22Rv1 (cell line): Measurements from ENCODE around the gene RIBC2.

ENCODE experiments used
- H3K27ac ChIP-seq: fragments of 450-650 bp; 2 replicates; pipeline ENCODE4 v1.5.1; 2017
- CTCF ChIP-seq: fragments of 450-650 bp; IDR thresholded peaks from 2 replicates; pipeline ENCODE4 v1.5.1; 2017; ENCODE audit warnings: mild to moderate bottlenecking
- ZFX ChIP-seq: fragments of 450-650 bp; IDR thresholded peaks from 2 replicates; pipeline ENCODE4 v1.6.1; 2017; ENCODE audit warnings: antibody characterized with exemption, borderline replicate concordance

Gene RIBC2

GRCh38 chr22:45452565-45453379 lies 39.3 kb downstream of the RIBC2 start:
- H3K27ac ChIP-seq = no peak overlapping the region
- TF ChIP-seq ZFX = no peak
- no peak for TF ChIP-seq CTCF

- TF ChIP-seq CTCF (no peak), ZFX (no peak)
- no peak overlapping the region for H3K27ac ChIP-seq
These were observed 40.3 kb downstream of the RIBC2 start for GRCh38 chr22:45453764-45454163.

- no peak overlapping the region for H3K27ac ChIP-seq
- TF ChIP-seq CTCF = no peak
- TF ChIP-seq ZFX = no peak
These were observed 40.8 kb downstream of the RIBC2 start for GRCh38 chr22:45454275-45454674.

- TF ChIP-seq CTCF (no peak), ZFX (no peak)
- no peak overlapping the region for H3K27ac ChIP-seq
These were observed 41.7 kb downstream of the RIBC2 start for GRCh38 chr22:45455212-45455611.

- TF ChIP-seq CTCF = no peak
- TF ChIP-seq ZFX = no peak
- no peak overlapping the region for H3K27ac ChIP-seq
These were observed 42.1 kb downstream of the RIBC2 start for GRCh38 chr22:45455621-45456020.

GRCh38 chr22:45456811-45457210 lies 43.3 kb downstream of the RIBC2 start:
- TF ChIP-seq CTCF = no peak
- TF ChIP-seq ZFX = no peak
- no peak overlapping the region for H3K27ac ChIP-seq

GRCh38 chr22:45458532-45458931 lies 45.0 kb downstream of the RIBC2 start:
- TF ChIP-seq ZFX = no peak
- TF ChIP-seq CTCF = no peak

More at GRCh38 chr22:45458532-45458931, 45.0 kb downstream of the RIBC2 start:
- H3K27ac ChIP-seq = no peak overlapping the region
